ENCODE data around the gene LRAT. TPM values are rescaled to one million over a fixed set of nuclear protein-coding genes. Genes with fewer than 3 reads are reported as not detected.
"Not testable (repeated sequence)": the region's sequence is repeated elsewhere in the genome, so short reads cannot be mapped to it uniquely, and the experiment has no call there.

LRAT gene
- 15.8 and 35.1 TPM in 2 replicates for total RNA-seq (2014; rRNA removed; shearing (Covaris generic))

- H3K36me3 ChIP-seq (replicated peaks; ENCODE audit: control insufficient read depth, insufficient read depth, low read length) = no peaks in the 10 kb centered on the region
- peak within 1 kb of the TSS; percentile 86 for H3K4me3 ChIP-seq (ENCODE audit: insufficient read depth, low read depth, low read length)
- peaks cover 29% of the 10 kb centered on the region for H3K27me3 ChIP-seq (ENCODE audit: control insufficient read depth, insufficient read depth, low read length)
- DNase-seq = peak; percentile 94
Measured at GRCh38 chr4:154743683-154744340, at the start of gene LRAT. TSS of gene LRAT (plus strand) at chr4:154744000. CDS start at chr4:154744327, 327 bp downstream.

- no peaks in the 10 kb centered on the region for H3K27me3 ChIP-seq (ENCODE audit: control insufficient read depth, insufficient read depth, low read length)
- no peaks in the 10 kb centered on the region for H3K36me3 ChIP-seq (replicated peaks; ENCODE audit: control insufficient read depth, insufficient read depth, low read length)
- no peak for DNase-seq
- no peak overlapping the region for H3K4me3 ChIP-seq (ENCODE audit: insufficient read depth, low read depth, low read length)
Measured at GRCh38 chr4:154707877-154708276, 35.9 kb upstream of the LRAT start.

GRCh38 chr4:154709550-154709949 is 34.2 kb upstream of the LRAT start:
- DNase-seq = no peak
- Histone ChIP-seq H3K27me3 (ENCODE audit: control insufficient read depth, insufficient read depth, low read length) (no peaks in the 10 kb centered on the region), H3K4me3 (ENCODE audit: insufficient read depth, low read depth, low read length) (no peak overlapping the region), H3K36me3 (replicated peaks; ENCODE audit: control insufficient read depth, insufficient read depth, low read length) (no peaks in the 10 kb centered on the region)

GRCh38 chr4:154711522-154711921 is 32.3 kb upstream of the LRAT start:
- Histone ChIP-seq H3K36me3 (replicated peaks; ENCODE audit: control insufficient read depth, insufficient read depth, low read length) (no peaks in the 10 kb centered on the region), H3K4me3 (ENCODE audit: insufficient read depth, low read depth, low read length) (no peak overlapping the region), H3K27me3 (ENCODE audit: control insufficient read depth, insufficient read depth, low read length) (no peaks in the 10 kb centered on the region)
- no peak for DNase-seq

GRCh38 chr4:154714339-154715040 is 29.3 kb upstream of the LRAT start:
- DNase-seq = no peak
- Histone ChIP-seq H3K27me3 (ENCODE audit: control insufficient read depth, insufficient read depth, low read length) (no peaks in the 10 kb centered on the region), H3K4me3 (ENCODE audit: insufficient read depth, low read depth, low read length) (no peak overlapping the region), H3K36me3 (replicated peaks; ENCODE audit: control insufficient read depth, insufficient read depth, low read length) (no peaks in the 10 kb centered on the region)

- Histone ChIP-seq H3K27me3 (ENCODE audit: control insufficient read depth, insufficient read depth, low read length) (no peaks in the 10 kb centered on the region; the same call in 1 of the 2 replicates), H3K4me3 (ENCODE audit: insufficient read depth, low read depth, low read length) (no peak overlapping the region)
- no peak for DNase-seq
Measured at GRCh38 chr4:154719087-154719486, 24.7 kb upstream of the LRAT start.

GRCh38 chr4:154720123-154720522 is 23.7 kb upstream of the LRAT start:
- no peak for DNase-seq
- no peak overlapping the region for H3K4me3 ChIP-seq (ENCODE audit: insufficient read depth, low read depth, low read length)
- H3K36me3 ChIP-seq (replicated peaks; ENCODE audit: control insufficient read depth, insufficient read depth, low read length) = no peaks in the 10 kb centered on the region
- H3K27me3 ChIP-seq (ENCODE audit: control insufficient read depth, insufficient read depth, low read length) = no peaks in the 10 kb centered on the region; the same call in 1 of the 2 replicates

More at GRCh38 chr4:154719087-154719486, 24.7 kb upstream of the LRAT start:
- H3K36me3 ChIP-seq (replicated peaks; ENCODE audit: control insufficient read depth, insufficient read depth, low read length) = no peaks in the 10 kb centered on the region

- H3K27me3 ChIP-seq (ENCODE audit: control insufficient read depth, insufficient read depth, low read length) = no peaks in the 10 kb centered on the region; the same call in 1 of the 2 replicates
- H3K4me3 ChIP-seq (ENCODE audit: insufficient read depth, low read depth, low read length) = no peak overlapping the region
- DNase-seq = peak; percentile 22
- no peaks in the 10 kb centered on the region for H3K36me3 ChIP-seq (replicated peaks; ENCODE audit: control insufficient read depth, insufficient read depth, low read length)
Measured at GRCh38 chr4:154720618-154721267, 23.1 kb upstream of the LRAT start.

GRCh38 chr4:154722262-154722661 is 21.5 kb upstream of the LRAT start:
- DNase-seq = no peak
- H3K4me3 ChIP-seq (ENCODE audit: insufficient read depth, low read depth, low read length) = no peak overlapping the region
- H3K27me3 ChIP-seq (ENCODE audit: control insufficient read depth, insufficient read depth, low read length) = no peaks in the 10 kb centered on the region; the same call in 1 of the 2 replicates
- no peaks in the 10 kb centered on the region for H3K36me3 ChIP-seq (replicated peaks; ENCODE audit: control insufficient read depth, insufficient read depth, low read length)

GRCh38 chr4:154723601-154724000 is 20.2 kb upstream of the LRAT start:
- DNase-seq; H3K27me3 ChIP-seq (ENCODE audit: control insufficient read depth, insufficient read depth, low read length); H3K36me3 ChIP-seq (replicated peaks; ENCODE audit: control insufficient read depth, insufficient read depth, low read length); H3K4me3 ChIP-seq (ENCODE audit: insufficient read depth, low read depth, low read length): not testable (repeated sequence)

- Histone ChIP-seq H3K27me3 (ENCODE audit: control insufficient read depth, insufficient read depth, low read length) (no peaks in the 10 kb centered on the region), H3K4me3 (ENCODE audit: insufficient read depth, low read depth, low read length) (no peak overlapping the region), H3K36me3 (replicated peaks; ENCODE audit: control insufficient read depth, insufficient read depth, low read length) (no peaks in the 10 kb centered on the region)
- DNase-seq = no peak
Measured at GRCh38 chr4:154727540-154727939, 16.3 kb upstream of the LRAT start.

- DNase-seq = no peak
- Histone ChIP-seq H3K4me3 (ENCODE audit: insufficient read depth, low read depth, low read length) (no peak overlapping the region), H3K27me3 (ENCODE audit: control insufficient read depth, insufficient read depth, low read length) (no peaks in the 10 kb centered on the region), H3K36me3 (replicated peaks; ENCODE audit: control insufficient read depth, insufficient read depth, low read length) (no peaks in the 10 kb centered on the region)
Measured at GRCh38 chr4:154731756-154732155, 12.0 kb upstream of the LRAT start.

- DNase-seq = no peak
- no peaks in the 10 kb centered on the region for H3K27me3 ChIP-seq (ENCODE audit: control insufficient read depth, insufficient read depth, low read length)
- no peaks in the 10 kb centered on the region for H3K36me3 ChIP-seq (replicated peaks; ENCODE audit: control insufficient read depth, insufficient read depth, low read length)
- H3K4me3 ChIP-seq (ENCODE audit: insufficient read depth, low read depth, low read length) = no peak overlapping the region
Measured at GRCh38 chr4:154732669-154733068, 11.1 kb upstream of the LRAT start.

- H3K4me3 ChIP-seq (ENCODE audit: insufficient read depth, low read depth, low read length) = no peak overlapping the region
- peaks cover 11% of the 10 kb centered on the region; the same call in 1 of the 2 replicates for H3K27me3 ChIP-seq (ENCODE audit: control insufficient read depth, insufficient read depth, low read length)
- H3K36me3 ChIP-seq (replicated peaks; ENCODE audit: control insufficient read depth, insufficient read depth, low read length) = no peaks in the 10 kb centered on the region
- no peak for DNase-seq
Measured at GRCh38 chr4:154736770-154737169, 7.0 kb upstream of the LRAT start.

GRCh38 chr4:154738426-154738825 is 5.4 kb upstream of the LRAT start:
- H3K36me3 ChIP-seq (replicated peaks; ENCODE audit: control insufficient read depth, insufficient read depth, low read length) = no peaks in the 10 kb centered on the region
- H3K4me3 ChIP-seq (ENCODE audit: insufficient read depth, low read depth, low read length) = no peak overlapping the region
- peaks cover 18% of the 10 kb centered on the region for H3K27me3 ChIP-seq (ENCODE audit: control insufficient read depth, insufficient read depth, low read length)
- DNase-seq = no peak

Data from H7 (cell line).